Measurements from ENCODE around the gene CRYGA.
"Not testable (repeated sequence)": the region's sequence is repeated elsewhere in the genome, so short reads cannot be mapped to it uniquely, and the experiment has no call there.

CRYGA gene

GRCh38 chr2:208122248-208122647 lies 41.1 kb downstream of the CRYGA start:
- Mint-ChIP-seq H3K27ac (no peak overlapping the region), H3K4me1 (ENCODE audit: low read depth) (peaks cover 5% of the 10 kb centered on the region), H3K27me3 (peaks cover 12% of the 10 kb centered on the region), H3K4me3 (no peak overlapping the region), H3K9me3 (ENCODE audit: low read depth) (no peaks in the 10 kb centered on the region), H3K36me3 (no peaks in the 10 kb centered on the region)

- Mint-ChIP-seq H3K27ac (no peak overlapping the region), H3K27me3 (peaks cover 2% of the 10 kb centered on the region), H3K9me3 (ENCODE audit: low read depth) (no peaks in the 10 kb centered on the region), H3K4me1 (ENCODE audit: low read depth) (peaks cover 1% of the 10 kb centered on the region), H3K4me3 (no peak overlapping the region), H3K36me3 (no peaks in the 10 kb centered on the region)
These were observed 44.5 kb downstream of the CRYGA start for GRCh38 chr2:208118918-208119317.

DNA sequence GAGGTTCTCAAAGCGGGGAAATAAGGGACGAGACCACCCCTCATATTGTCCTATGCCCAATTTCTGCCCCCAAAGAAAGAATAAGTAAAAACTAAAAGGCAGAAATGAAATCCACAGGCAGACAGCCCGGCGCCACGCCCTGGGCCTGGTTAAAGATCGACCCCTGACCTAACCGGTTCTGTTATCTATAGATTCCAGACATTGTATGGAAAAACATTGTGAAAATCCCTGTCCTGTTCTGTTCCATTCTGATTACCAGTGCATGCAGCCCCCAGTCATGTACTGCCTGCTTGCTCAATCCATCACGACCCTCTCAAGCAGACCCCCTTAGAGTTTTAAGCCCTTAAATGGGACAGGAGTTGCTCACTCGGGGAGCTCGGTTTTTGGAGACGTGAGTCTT lies 46.0 kb downstream of the CRYGA start:
- not testable (repeated sequence) for H3K4me3 Mint-ChIP-seq; H3K27ac Mint-ChIP-seq; H3K27me3 Mint-ChIP-seq; H3K9me3 Mint-ChIP-seq (ENCODE audit: low read depth); H3K4me1 Mint-ChIP-seq (ENCODE audit: low read depth); H3K36me3 Mint-ChIP-seq

DNA sequence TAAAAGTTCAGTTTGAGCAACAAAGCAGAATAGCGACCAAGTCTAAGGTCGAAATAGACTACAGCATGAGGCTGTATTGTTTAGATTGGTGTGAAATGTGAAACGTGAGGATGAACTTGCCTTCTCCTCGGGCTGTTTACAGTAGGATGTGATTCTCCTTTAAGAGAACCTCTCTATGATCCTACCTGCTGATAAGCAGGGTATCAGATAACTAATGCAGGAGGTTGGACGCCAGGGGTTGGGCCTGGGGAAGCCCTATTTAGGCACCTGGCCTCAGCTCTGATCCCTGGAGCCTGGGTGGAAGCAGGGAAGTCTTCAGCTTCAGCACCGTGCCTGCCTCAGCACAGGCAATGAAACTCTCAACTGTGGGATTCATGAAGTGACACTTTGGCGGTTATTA lies 50.4 kb downstream of the CRYGA start:
- H3K4me1 Mint-ChIP-seq (ENCODE audit: low read depth), result no peaks in the 10 kb centered on the region
- H3K27me3 Mint-ChIP-seq, result no peaks in the 10 kb centered on the region
- H3K27ac Mint-ChIP-seq, result no peak overlapping the region
- H3K4me3 Mint-ChIP-seq, result no peak overlapping the region
- H3K36me3 Mint-ChIP-seq, result no peaks in the 10 kb centered on the region
- H3K9me3 Mint-ChIP-seq (ENCODE audit: low read depth), result no peaks in the 10 kb centered on the region

- H3K4me3 Mint-ChIP-seq; H3K27me3 Mint-ChIP-seq; H3K9me3 Mint-ChIP-seq (ENCODE audit: low read depth); H3K27ac Mint-ChIP-seq; H3K36me3 Mint-ChIP-seq; H3K4me1 Mint-ChIP-seq (ENCODE audit: low read depth): not testable (repeated sequence)
These were observed 51.1 kb downstream of the CRYGA start for GRCh38 chr2:208112273-208112745.
